Thyroid gland (tissue), 4 donors: ENCODE measurements around the gene URB1.

Experiments used
- CTCF ChIP-seq, 6 experiments: fragments of 200-600 bp in 3 of 6; fragments of 450-650 bp in 3 of 6; sonication (generic) in 3 of 6; IDR thresholded peaks; one replicate each; pipeline ENCODE4 v1.5.1; 2016 to 2019; ENCODE audit warnings: antibody characterized with exemption in 6 of 6, mild to moderate bottlenecking in 2 of 6, inconsistent platforms in 1 of 6, moderate library complexity in 1 of 6
- POLR2A ChIP-seq, 2 donors: fragments of 450-650 bp; IDR thresholded peaks; one replicate each; pipeline ENCODE4 v1.6.1; 2017; ENCODE audit warnings: antibody characterized with exemption in 2 of 2, mild to moderate bottlenecking in 2 of 2, moderate library complexity in 1 of 2

DNA sequence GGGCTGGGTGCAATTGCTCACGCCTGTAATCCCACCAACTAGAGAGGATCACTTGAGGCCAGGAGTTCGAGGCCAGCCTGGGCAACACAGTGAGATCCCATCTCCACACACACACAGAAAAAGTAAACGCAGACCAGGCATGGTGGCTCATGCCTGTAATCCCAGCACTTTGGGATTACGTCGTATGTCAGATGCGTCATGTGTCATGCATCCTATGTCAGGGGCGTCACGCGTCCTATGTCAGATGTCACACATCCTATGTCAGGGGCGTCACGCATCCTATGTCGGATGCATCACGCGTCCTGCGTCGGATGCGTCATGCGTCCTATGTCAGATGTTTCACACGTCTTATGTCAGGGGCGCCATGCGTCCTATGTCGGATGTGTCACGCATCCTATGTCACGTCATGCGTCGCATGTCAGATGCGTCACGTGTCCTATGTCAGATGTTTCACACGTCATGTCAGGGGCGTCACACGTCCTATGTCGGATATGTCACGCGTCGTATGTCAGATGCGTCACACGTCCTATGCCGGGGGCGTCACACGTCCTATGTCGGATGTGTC is 92.6 kb downstream of the URB1 start:
- TF ChIP-seq CTCF (IDR thresholded peaks at IDR 0.05) (no peak), POLR2A (IDR thresholded peaks at IDR 0.05) (no peak)
